Measurements from ENCODE around the gene TDRD3.

Gene TDRD3

DNA sequence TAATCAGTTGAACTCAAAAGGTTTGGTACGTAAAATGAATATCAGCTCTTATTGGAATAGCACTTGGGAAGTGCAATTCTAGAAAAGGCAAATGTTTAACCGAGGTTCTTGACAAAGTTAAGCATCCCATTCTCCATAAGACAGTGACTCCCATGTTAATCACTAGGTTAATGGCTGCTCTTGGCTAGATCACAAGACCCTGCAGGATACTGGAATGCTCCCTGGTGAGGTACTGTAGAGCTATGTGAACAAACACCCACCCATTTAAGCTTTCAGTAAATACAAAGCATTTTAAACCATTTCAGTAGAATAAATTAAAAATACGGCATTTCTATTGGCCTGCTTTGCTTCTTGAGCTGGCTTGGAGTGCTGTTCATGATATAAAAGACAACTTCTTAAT, 56.5 kb downstream of the TDRD3 start:
- Histone ChIP-seq H4K20me1 (ENCODE audit: control insufficient read depth, insufficient read depth, low read depth, low read length) (no peaks in the 10 kb centered on the region), H3K4me3 (ENCODE audit: low read length) (no peak overlapping the region), H3K27ac (ENCODE audit: low read depth, low read length) (no peak overlapping the region), H3K79me2 (ENCODE audit: control insufficient read depth, low read length) (no peaks in the 10 kb centered on the region), H3K4me2 (ENCODE audit: low read length) (no peak overlapping the region), H3K27me3 (ENCODE audit: control insufficient read depth, low read length) (no peaks in the 10 kb centered on the region), H3K36me3 (ENCODE audit: control insufficient read depth, low read length) (no peaks in the 10 kb centered on the region), H3K9me3 (ENCODE audit: control insufficient read depth, insufficient read depth, low read length) (no peaks in the 10 kb centered on the region), H3F3A (ENCODE audit: control insufficient read depth, insufficient read depth) (no peaks in the 10 kb centered on the region), H3K4me1 (ENCODE audit: control insufficient read depth, low read length) (no peaks in the 10 kb centered on the region), H3K9me2 (replicated peaks; ENCODE audit: control insufficient read depth, low read length) (no peaks in the 10 kb centered on the region)
- TF ChIP-seq, protein P1, sequence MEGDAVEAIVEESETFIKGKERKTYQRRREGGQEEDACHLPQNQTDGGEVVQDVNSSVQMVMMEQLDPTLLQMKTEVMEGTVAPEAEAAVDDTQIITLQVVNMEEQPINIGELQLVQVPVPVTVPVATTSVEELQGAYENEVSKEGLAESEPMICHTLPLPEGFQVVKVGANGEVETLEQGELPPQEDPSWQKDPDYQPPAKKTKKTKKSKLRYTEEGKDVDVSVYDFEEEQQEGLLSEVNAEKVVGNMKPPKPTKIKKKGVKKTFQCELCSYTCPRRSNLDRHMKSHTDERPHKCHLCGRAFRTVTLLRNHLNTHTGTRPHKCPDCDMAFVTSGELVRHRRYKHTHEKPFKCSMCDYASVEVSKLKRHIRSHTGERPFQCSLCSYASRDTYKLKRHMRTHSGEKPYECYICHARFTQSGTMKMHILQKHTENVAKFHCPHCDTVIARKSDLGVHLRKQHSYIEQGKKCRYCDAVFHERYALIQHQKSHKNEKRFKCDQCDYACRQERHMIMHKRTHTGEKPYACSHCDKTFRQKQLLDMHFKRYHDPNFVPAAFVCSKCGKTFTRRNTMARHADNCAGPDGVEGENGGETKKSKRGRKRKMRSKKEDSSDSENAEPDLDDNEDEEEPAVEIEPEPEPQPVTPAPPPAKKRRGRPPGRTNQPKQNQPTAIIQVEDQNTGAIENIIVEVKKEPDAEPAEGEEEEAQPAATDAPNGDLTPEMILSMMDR (IDR thresholded peaks at IDR 0.05; ENCODE audit: low read depth, low read length, poor library complexity, severe bottlenecking), result no peak
- no peak for TF ChIP-seq EZH2phosphoT487 (IDR thresholded peaks at IDR 0.05; ENCODE audit: borderline replicate concordance, low read length)

DNA sequence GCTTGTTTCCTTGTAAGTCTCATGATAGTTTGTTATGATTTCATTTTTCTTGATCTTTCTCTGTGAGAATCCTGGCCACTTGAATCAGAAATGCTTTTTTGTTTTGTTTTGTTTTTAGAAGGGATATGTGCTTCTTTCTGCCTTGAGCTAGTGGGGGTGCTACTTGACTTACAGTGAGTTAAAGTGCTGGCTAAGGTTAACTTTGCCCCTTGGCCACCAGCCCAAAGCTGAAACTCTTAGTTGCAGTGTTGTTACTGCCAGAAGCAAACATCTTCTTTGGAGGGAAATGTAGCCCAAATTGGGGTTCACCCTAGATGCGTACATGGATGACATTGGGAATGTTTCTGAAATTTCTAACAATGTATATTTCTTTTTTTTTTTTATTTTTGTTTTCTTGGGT, 57.4 kb downstream of the TDRD3 start:
- no peaks in the 10 kb centered on the region for H4K20me1 ChIP-seq (ENCODE audit: control insufficient read depth, insufficient read depth, low read depth, low read length)
- no peaks in the 10 kb centered on the region for H3K9me2 ChIP-seq (replicated peaks; ENCODE audit: control insufficient read depth, low read length)
- no peak overlapping the region for H3K4me3 ChIP-seq (ENCODE audit: low read length)
- no peaks in the 10 kb centered on the region for H3K4me1 ChIP-seq (ENCODE audit: control insufficient read depth, low read length)
- H3K79me2 ChIP-seq (ENCODE audit: control insufficient read depth, low read length), result no peaks in the 10 kb centered on the region
- H3K27me3 ChIP-seq (ENCODE audit: control insufficient read depth, low read length), result no peaks in the 10 kb centered on the region
- TF ChIP-seq, protein P1 (IDR thresholded peaks at IDR 0.05; ENCODE audit: low read depth, low read length, poor library complexity, severe bottlenecking), result no peak
- TF ChIP-seq EZH2phosphoT487 (IDR thresholded peaks at IDR 0.05; ENCODE audit: borderline replicate concordance, low read length), result no peak
- no peaks in the 10 kb centered on the region for H3K36me3 ChIP-seq (ENCODE audit: control insufficient read depth, low read length)
- H3F3A ChIP-seq (ENCODE audit: control insufficient read depth, insufficient read depth), result no peaks in the 10 kb centered on the region
- no peak overlapping the region for H3K4me2 ChIP-seq (ENCODE audit: low read length)
- H3K27ac ChIP-seq (ENCODE audit: low read depth, low read length), result no peak overlapping the region
- H3K9me3 ChIP-seq (ENCODE audit: control insufficient read depth, insufficient read depth, low read length), result no peaks in the 10 kb centered on the region

DNA sequence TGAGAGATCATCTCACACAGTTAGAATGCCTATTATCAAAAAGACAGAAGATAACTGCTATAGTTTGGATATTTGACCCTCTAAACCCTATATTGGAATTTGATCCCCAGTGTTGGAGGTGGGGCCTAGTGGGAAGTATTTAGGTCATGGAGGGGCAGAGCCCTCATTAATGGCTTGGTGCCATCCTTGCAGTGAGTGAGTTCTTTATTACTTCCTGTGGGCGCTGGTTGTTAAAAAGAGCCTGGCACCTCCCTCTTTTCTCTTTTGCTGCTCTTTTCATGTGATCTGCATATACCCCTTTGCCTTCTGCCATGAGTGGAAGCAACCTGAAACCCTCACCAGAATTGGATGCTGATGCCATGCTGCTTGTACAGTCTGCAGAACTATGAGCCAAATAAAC, 66.8 kb downstream of the TDRD3 start:
- no peaks in the 10 kb centered on the region; the same call in 1 of the 2 replicates for H3K36me3 ChIP-seq (ENCODE audit: control insufficient read depth, low read length)
- H4K20me1 ChIP-seq (ENCODE audit: control insufficient read depth, insufficient read depth, low read depth, low read length), result no peaks in the 10 kb centered on the region
- H3K9me3 ChIP-seq (ENCODE audit: control insufficient read depth, insufficient read depth, low read length), result no peaks in the 10 kb centered on the region
- H3K27me3 ChIP-seq (ENCODE audit: control insufficient read depth, low read length), result no peaks in the 10 kb centered on the region
- H3K4me1 ChIP-seq (ENCODE audit: control insufficient read depth, low read length), result no peaks in the 10 kb centered on the region
- no peaks in the 10 kb centered on the region for H3F3A ChIP-seq (ENCODE audit: control insufficient read depth, insufficient read depth)
- no peaks in the 10 kb centered on the region for H3K9me2 ChIP-seq (replicated peaks; ENCODE audit: control insufficient read depth, low read length)
- TF ChIP-seq, protein P1 (IDR thresholded peaks at IDR 0.05; ENCODE audit: low read depth, low read length, poor library complexity, severe bottlenecking), result no peak
- TF ChIP-seq EZH2phosphoT487 (IDR thresholded peaks at IDR 0.05; ENCODE audit: borderline replicate concordance, low read length), result no peak
- no peak overlapping the region for H3K4me2 ChIP-seq (ENCODE audit: low read length)
- H3K79me2 ChIP-seq (ENCODE audit: control insufficient read depth, low read length), result no peaks in the 10 kb centered on the region
- no peak overlapping the region for H3K27ac ChIP-seq (ENCODE audit: low read depth, low read length)
- no peak overlapping the region for H3K4me3 ChIP-seq (ENCODE audit: low read length)

DNA sequence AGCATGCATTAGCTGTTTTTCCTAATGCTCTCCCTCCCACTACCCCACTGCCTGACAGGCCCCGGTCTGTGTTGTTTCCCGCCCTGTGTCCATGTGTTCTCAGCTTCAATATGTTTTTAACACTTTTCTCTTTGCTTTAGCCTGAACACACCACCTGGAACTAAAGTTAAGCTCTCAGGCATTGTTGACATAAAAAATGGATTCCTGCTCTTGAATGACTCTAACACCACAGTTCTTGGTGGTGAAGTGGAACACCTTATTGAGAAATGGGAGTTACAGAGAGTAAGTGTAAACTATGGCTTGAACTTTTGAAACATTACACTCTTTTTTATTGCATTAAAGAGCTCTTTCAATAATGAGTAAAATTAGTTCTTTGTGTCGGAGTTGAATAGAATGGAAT, 70.1 kb downstream of the TDRD3 start:
- Histone ChIP-seq H3K27me3 (ENCODE audit: control insufficient read depth, low read length) (no peaks in the 10 kb centered on the region), H3K79me2 (ENCODE audit: control insufficient read depth, low read length) (no peaks in the 10 kb centered on the region), H3K9me3 (ENCODE audit: control insufficient read depth, insufficient read depth, low read length) (no peaks in the 10 kb centered on the region), H3K27ac (ENCODE audit: low read depth, low read length) (no peak overlapping the region), H3F3A (ENCODE audit: control insufficient read depth, insufficient read depth) (no peaks in the 10 kb centered on the region), H3K36me3 (ENCODE audit: control insufficient read depth, low read length) (peaks cover 5% of the 10 kb centered on the region; the same call in 1 of the 2 replicates), H4K20me1 (ENCODE audit: control insufficient read depth, insufficient read depth, low read depth, low read length) (no peaks in the 10 kb centered on the region), H3K4me3 (ENCODE audit: low read length) (no peak overlapping the region), H3K4me2 (ENCODE audit: low read length) (no peak overlapping the region), H3K9me2 (replicated peaks; ENCODE audit: control insufficient read depth, low read length) (no peaks in the 10 kb centered on the region), H3K4me1 (ENCODE audit: control insufficient read depth, low read length) (no peaks in the 10 kb centered on the region)
- TF ChIP-seq, protein P1 (IDR thresholded peaks at IDR 0.05; ENCODE audit: low read depth, low read length, poor library complexity, severe bottlenecking), result no peak
- TF ChIP-seq EZH2phosphoT487 (IDR thresholded peaks at IDR 0.05; ENCODE audit: borderline replicate concordance, low read length), result no peak
